Endothelial cell of umbilical vein (primary cell): ENCODE measurements around the gene ARHGAP10. TPM values are rescaled to one million over a fixed set of nuclear protein-coding genes. Genes with fewer than 3 reads are reported as not detected.

Experiments
- BruUV-seq: library from RNA; stranded (reverse); fragments of 400-500 nt; replicated peaks from 2 replicates; lab custom pipeline; 2021; lab: Mats Ljungman, UMichigan
- CTCF ChIA-PET: fragments of 300-600, 350-600 bp; sonication (Branson Sonifier 250); formaldehyde crosslinking; loops from one replicate; lab custom pipeline; 2021; ENCODE audit warnings: antibody characterized with exemption, inconsistent platforms; lab: Charles Lee
- POLR2A ChIA-PET: fragments of 300-600, 350-600 bp; sonication (Branson Sonifier 250); formaldehyde crosslinking; loops from one replicate; lab custom pipeline; 2021; ENCODE audit warnings: antibody characterized with exemption, inconsistent platforms; lab: Charles Lee
- DNase-seq: peaks from one replicate; pipeline ENCODE4 v3.0.0-alpha.2; 2011; ENCODE audit warnings: low read depth, low spot score
- FAIRE-seq: peaks from 2 replicates; lab custom pipeline; 2011; peaks lifted over from hg19 to GRCh38; lab: Jason Lieb, UNC
- H2AFZ ChIP-seq: 2 replicates; pipeline ENCODE4 v1.6.0; 2012; ENCODE audit warnings: low read depth, low read length, control low read depth, inconsistent platforms
- H3K27ac ChIP-seq: 2 replicates; pipeline ENCODE4 v1.5.1; 2011; ENCODE audit warnings: low read depth, mild to moderate bottlenecking, control low read depth, low read length, moderate library complexity; ENCODE audit not compliant: insufficient read depth
- H3K27me3 ChIP-seq, 2 experiments: 2 replicates each; pipeline versions ENCODE4 v1.6.0 to v1.6.1; 2011; ENCODE audit warnings: low read length in 2 of 2, mixed read lengths in 1 of 2; ENCODE audit not compliant: control insufficient read depth in 2 of 2, insufficient read depth in 2 of 2
- H3K36me3 ChIP-seq, 2 experiments: 2 replicates in 1 of 2; 3 replicates in 1 of 2; pipeline ENCODE4 v1.5.1; 2011; ENCODE audit warnings: low read length in 2 of 2, mild to moderate bottlenecking in 1 of 2, moderate library complexity in 1 of 2; ENCODE audit not compliant: control insufficient read depth in 2 of 2, insufficient read depth in 2 of 2; ENCODE audit errors: extremely low read depth in 1 of 2
- H3K4me1 ChIP-seq: 3 replicates; pipeline ENCODE4 v1.5.1; 2011; ENCODE audit warnings: mild to moderate bottlenecking, low read length; ENCODE audit not compliant: control insufficient read depth, insufficient read depth; ENCODE audit errors: extremely low read depth
- H3K4me2 ChIP-seq: 2 replicates; pipeline ENCODE4 v1.6.1; 2011; ENCODE audit warnings: low read length, control low read depth, mixed read lengths; ENCODE audit not compliant: insufficient read depth
- H3K4me3 ChIP-seq, 3 experiments: fragments of 200-600 bp in 1 of 3; sonication (generic), shearing (Covaris generic) in 1 of 3; replicated peaks in 1 of 3; 2 replicates each; pipeline ENCODE4 v1.5.1; 2011 to 2016; ENCODE audit warnings: control low read depth in 3 of 3, low read length in 3 of 3, mild to moderate bottlenecking in 2 of 3, inconsistent platforms in 1 of 3, low read depth in 1 of 3, moderate library complexity in 1 of 3; ENCODE audit not compliant: insufficient read depth in 1 of 3
- H3K79me2 ChIP-seq: 2 replicates; pipeline ENCODE4 v1.6.0; 2012; ENCODE audit warnings: low read length, inconsistent platforms; ENCODE audit not compliant: control insufficient read depth, insufficient read depth
- H3K9ac ChIP-seq: replicated peaks from 2 replicates; pipeline ENCODE3; 2011; ENCODE audit warnings: low read length, control low read depth; ENCODE audit not compliant: insufficient read depth; ENCODE audit errors: extremely low read depth
- H3K9me1 ChIP-seq: replicated peaks from 3 replicates; pipeline ENCODE4 v1.6.0; 2011; ENCODE audit warnings: mild to moderate bottlenecking, low read length; ENCODE audit not compliant: control insufficient read depth, insufficient read depth; ENCODE audit errors: extremely low read depth
- H3K9me3 ChIP-seq: replicated peaks from 2 replicates; pipeline ENCODE4 v1.5.1; 2012; ENCODE audit warnings: low read length, inconsistent platforms; ENCODE audit not compliant: control insufficient read depth, insufficient read depth
- H4K20me1 ChIP-seq: replicated peaks from 2 replicates; pipeline ENCODE3; 2011; ENCODE audit warnings: mild to moderate bottlenecking, low read length; ENCODE audit not compliant: control insufficient read depth, insufficient read depth; ENCODE audit errors: extremely low read depth
- EZH2 ChIP-seq: IDR thresholded peaks from 2 replicates; pipeline ENCODE4 v1.6.1; 2012; ENCODE audit warnings: borderline replicate concordance, low read depth, mild to moderate bottlenecking, moderate library complexity, low read length, inconsistent platforms; ENCODE audit not compliant: severe bottlenecking
- FOS ChIP-seq: IDR thresholded peaks from 2 replicates; pipeline ENCODE4 v1.6.1; 2011; ENCODE audit warnings: mild to moderate bottlenecking, low read length, moderate library complexity, borderline replicate concordance; ENCODE audit not compliant: insufficient read depth
- GATA2 ChIP-seq: IDR thresholded peaks from 2 replicates; pipeline ENCODE4 v1.7.0; 2011; ENCODE audit warnings: low read depth, mild to moderate bottlenecking, moderate library complexity, mixed read lengths, low read length; ENCODE audit not compliant: insufficient read length, insufficient read depth
- JUN ChIP-seq: IDR thresholded peaks from 2 replicates; pipeline ENCODE4 v1.6.1; 2011; ENCODE audit warnings: borderline replicate concordance, low read depth; ENCODE audit not compliant: insufficient read length, insufficient read depth
- MYC ChIP-seq: IDR thresholded peaks from one replicate; pipeline ENCODE4 v1.6.1; 2011; ENCODE audit warnings: mild to moderate bottlenecking, low read depth, low read length
- POLR2A ChIP-seq: IDR thresholded peaks from 2 replicates; pipeline ENCODE4 v1.6.1; 2012; ENCODE audit warnings: low read depth, mild to moderate bottlenecking, control low read depth, low read length
- POLR2AphosphoS5 ChIP-seq: IDR thresholded peaks from 2 replicates; pipeline ENCODE4 v1.6.1; 2012; ENCODE audit warnings: low read depth, mild to moderate bottlenecking, control low read depth, low read length, moderate library complexity; ENCODE audit not compliant: insufficient read depth
- dilution Hi-C: fragments of 300-500 bp; cut with MboI; formaldehyde crosslinking; loops from one replicate; pipeline ENCODE4 v1.15.0; 2019; ENCODE audit warnings: low sequenced_read_pairs; ENCODE audit not compliant: extremely low pct_ligation_motif_present
- intact Hi-C: fragments of 100-400 bp; cut with micrococcal nuclease; formaldehyde crosslinking; loops from one replicate; pipeline ENCODE4 v1.10.0; 2022
- polyA plus RNA-seq, 4 experiments: library from polyadenylated mRNA; depleted of rRNA in 3 of 4; stranded (reverse) in 3 of 4; unstranded in 1 of 4; fragments of >200 nt; gene quantifications; 2 replicates each; pipeline versions ENCODE4 v1.2.1 to v1.2.3, GENCODE V29; 2011 to 2012; ENCODE audit warnings: missing spikeins in 1 of 4
- total RNA-seq: library from RNA; stranded (reverse); gene quantifications from 2 replicates; pipeline ENCODE4 v1.2.3, GENCODE V29; 2021
- TF ChIP-seq, protein P1 (sequence below): IDR thresholded peaks from 2 replicates; pipeline ENCODE4 v1.6.1; 2011; ENCODE audit not compliant: insufficient read depth, insufficient read length
- TF ChIP-seq, protein P2 (sequence below), 2 donors: IDR thresholded peaks; 1 replicate in 1 of 2; 2 replicates in 1 of 2; pipeline ENCODE4 v1.5.1; 2011; ENCODE audit warnings: low read length in 2 of 2, mild to moderate bottlenecking in 2 of 2, moderate library complexity in 2 of 2, control low read depth in 1 of 2, inconsistent platforms in 1 of 2, low read depth in 1 of 2; ENCODE audit not compliant: insufficient read depth in 1 of 2; ENCODE audit errors: extremely low read depth in 1 of 2

ARHGAP10 gene
- total and polyA plus RNA-seq, 2 donors (not counting 3 experiments of a cell fraction or from before 2014, with no cell fraction given), result 20.4 to 36.7 TPM

DNA sequence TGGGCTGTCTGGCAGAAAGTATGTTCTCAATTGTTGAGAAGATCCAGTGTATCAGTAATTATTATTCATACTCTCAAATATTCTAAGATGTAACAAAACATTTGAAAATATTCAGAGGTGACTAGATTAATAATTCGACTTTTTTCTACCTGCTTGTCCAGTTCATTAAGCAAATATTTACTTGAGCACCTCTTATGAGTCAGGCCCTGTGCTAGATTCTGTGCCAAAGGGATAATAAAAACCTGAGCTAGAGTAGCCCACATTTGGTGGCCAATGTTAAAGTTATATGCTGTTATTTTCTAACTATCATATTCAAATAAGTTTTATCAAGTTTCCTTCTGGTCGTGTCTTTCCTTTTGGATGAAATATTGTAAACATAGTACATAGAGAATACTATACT is 58.5 kb downstream of the ARHGAP10 start:
- no peak for DNase-seq
- ChIA-PET POLR2A (no interaction called here), CTCF (interaction anchor here (0.6 to 1.4 kb wide), 4 partner anchors 9 to 77 kb away, joined by 3 to 6 read pairs (median 4); no protein-coding TSS in a partner anchor)
- Histone ChIP-seq H4K20me1 (no peaks in the 10 kb centered on the region), H2AFZ (no peak overlapping the region), H3K4me2 (no peak overlapping the region), H3K9me1 (no peaks in the 10 kb centered on the region), H3K79me2 (peaks cover 34% of the 10 kb centered on the region), H3K27ac (no peak overlapping the region), H3K4me1 (no peaks in the 10 kb centered on the region), H3K9me3 (no peaks in the 10 kb centered on the region), H3K36me3 (no peaks in the 10 kb centered on the region), H3K9ac (no peak overlapping the region), H3K4me3 (no peak overlapping the region), H3K27me3 (no peaks in the 10 kb centered on the region)
- dilution Hi-C loops (no loop called here), intact Hi-C loops (no loop called here)
- no TSS peak for BruUV-seq
- FAIRE-seq, result no peak
- TF ChIP-seq POLR2AphosphoS5, result no peak
- TF ChIP-seq, protein P1, sequence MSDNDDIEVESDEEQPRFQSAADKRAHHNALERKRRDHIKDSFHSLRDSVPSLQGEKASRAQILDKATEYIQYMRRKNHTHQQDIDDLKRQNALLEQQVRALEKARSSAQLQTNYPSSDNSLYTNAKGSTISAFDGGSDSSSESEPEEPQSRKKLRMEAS, result no peak
- TF ChIP-seq, protein P2, sequence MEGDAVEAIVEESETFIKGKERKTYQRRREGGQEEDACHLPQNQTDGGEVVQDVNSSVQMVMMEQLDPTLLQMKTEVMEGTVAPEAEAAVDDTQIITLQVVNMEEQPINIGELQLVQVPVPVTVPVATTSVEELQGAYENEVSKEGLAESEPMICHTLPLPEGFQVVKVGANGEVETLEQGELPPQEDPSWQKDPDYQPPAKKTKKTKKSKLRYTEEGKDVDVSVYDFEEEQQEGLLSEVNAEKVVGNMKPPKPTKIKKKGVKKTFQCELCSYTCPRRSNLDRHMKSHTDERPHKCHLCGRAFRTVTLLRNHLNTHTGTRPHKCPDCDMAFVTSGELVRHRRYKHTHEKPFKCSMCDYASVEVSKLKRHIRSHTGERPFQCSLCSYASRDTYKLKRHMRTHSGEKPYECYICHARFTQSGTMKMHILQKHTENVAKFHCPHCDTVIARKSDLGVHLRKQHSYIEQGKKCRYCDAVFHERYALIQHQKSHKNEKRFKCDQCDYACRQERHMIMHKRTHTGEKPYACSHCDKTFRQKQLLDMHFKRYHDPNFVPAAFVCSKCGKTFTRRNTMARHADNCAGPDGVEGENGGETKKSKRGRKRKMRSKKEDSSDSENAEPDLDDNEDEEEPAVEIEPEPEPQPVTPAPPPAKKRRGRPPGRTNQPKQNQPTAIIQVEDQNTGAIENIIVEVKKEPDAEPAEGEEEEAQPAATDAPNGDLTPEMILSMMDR (IDR thresholded peaks at IDR 0.05; ENCODE audit: extremely low read depth in 1 of 2, insufficient read depth in 1 of 2, low read depth in 1 of 2, low read length in 2 of 2), result no peak
- no peak for TF ChIP-seq MYC
- no peak for TF ChIP-seq GATA2
- TF ChIP-seq FOS, result no peak
- TF ChIP-seq EZH2, result no peak
- no peak for TF ChIP-seq POLR2A
- no peak for TF ChIP-seq JUN
